GM12878 (cell line): ENCODE measurements around the gene RNASE9. TPM values are rescaled to one million over a fixed set of nuclear protein-coding genes. Genes with fewer than 3 reads are reported as not detected.

Experiments used
- ATAC-seq: fragments of 200-7000 bp; cut with Tn5 transposase; 3 replicates; pipeline ENCODE4 v1.9.1; 2020; ENCODE audit warnings: mild to moderate bottlenecking, moderate library complexity
- BruUV-seq: library from RNA; stranded (reverse); fragments of 400-500 nt; replicated peaks from 2 replicates; lab custom pipeline; 2021; lab: Mats Ljungman, UMichigan
- CTCF ChIA-PET: fragments of 300-600 bp; sonication (Branson Sonifier 250); formaldehyde crosslinking; extraction: SDS; loops from one replicate; lab custom pipeline; 2021; ENCODE audit warnings: inconsistent platforms; lab: Yijun Ruan, JAX
- POLR2A ChIA-PET: fragments of 350-600 bp; formaldehyde crosslinking; extraction: SDS; loops from one replicate; lab custom pipeline; 2021; ENCODE audit warnings: inconsistent platforms; lab: Charles Lee
- RAD21 ChIA-PET: fragments of 300-600 bp; sonication (Branson Sonifier 250); formaldehyde crosslinking; loops from one replicate; lab custom pipeline; 2023; ENCODE audit warnings: antibody characterized with exemption; ENCODE audit not compliant: unreplicated experiment; lab: Charles Lee
- SMC1A ChIA-PET: fragments of 300-600 bp; sonication (Branson Sonifier 250); formaldehyde crosslinking; loops from one replicate; lab custom pipeline; 2023; ENCODE audit not compliant: unreplicated experiment, uncharacterized antibody; lab: Charles Lee
- DNase-seq: peaks from one replicate; pipeline ENCODE4 v3.0.0-alpha.2; 2011; ENCODE audit warnings: low read depth, low spot score
- FAIRE-seq: peaks from 3 replicates; lab custom pipeline; 2011; peaks lifted over from hg19 to GRCh38; lab: Jason Lieb, UNC
- H2AFZ ChIP-seq: 2 replicates; pipeline ENCODE4 v1.6.0; 2011; ENCODE audit warnings: low read depth, low read length, control low read depth; ENCODE audit not compliant: control insufficient read depth
- H3K27ac ChIP-seq: 2 replicates; pipeline ENCODE4 v1.5.1; 2011; ENCODE audit warnings: control low read depth; ENCODE audit not compliant: control insufficient read depth, insufficient read depth
- H3K27me3 ChIP-seq, 2 experiments: replicated peaks in 1 of 2; 2 replicates each; pipeline versions ENCODE4 v1.6.0 to v1.6.1; 2011; ENCODE audit warnings: low read length in 1 of 2; ENCODE audit not compliant: control insufficient read depth in 2 of 2, insufficient read depth in 2 of 2
- H3K36me3 ChIP-seq, 2 experiments: 2 replicates each; pipeline ENCODE4 v1.5.1; 2011; ENCODE audit warnings: low read length in 1 of 2; ENCODE audit not compliant: control insufficient read depth in 2 of 2, insufficient read depth in 2 of 2
- H3K4me1 ChIP-seq: 2 replicates; pipeline ENCODE4 v1.6.1; 2011; ENCODE audit warnings: mild to moderate bottlenecking, low read length, moderate library complexity, mixed read lengths; ENCODE audit not compliant: control insufficient read depth, insufficient read depth
- H3K4me2 ChIP-seq: 2 replicates; pipeline ENCODE4 v1.6.0; 2011; ENCODE audit warnings: control low read depth; ENCODE audit not compliant: control insufficient read depth, insufficient read depth
- H3K4me3 ChIP-seq: fragments of 200-600 bp; sonication (generic); 2 replicates; pipeline ENCODE4 v1.5.1; 2016
- H3K79me2 ChIP-seq: 2 replicates; pipeline ENCODE4 v1.6.0; 2011; ENCODE audit warnings: low read length; ENCODE audit not compliant: control insufficient read depth, insufficient read depth
- H3K9ac ChIP-seq: 2 replicates; pipeline ENCODE4 v1.8.0; 2011; ENCODE audit warnings: low read length, control low read depth, mixed read lengths; ENCODE audit not compliant: control insufficient read depth, insufficient read depth
- H3K9me3 ChIP-seq: replicated peaks from 3 replicates; pipeline ENCODE4 v1.5.1; 2011; ENCODE audit warnings: mild to moderate bottlenecking, low read length; ENCODE audit not compliant: control insufficient read depth, insufficient read depth
- H4K20me1 ChIP-seq: 2 replicates; pipeline ENCODE4 v1.6.0; 2011; ENCODE audit not compliant: control insufficient read depth, insufficient read depth
- CHD4 ChIP-seq: fragments of 200-600 bp; sonication (generic); IDR thresholded peaks from 2 replicates; pipeline ENCODE4 v1.6.1; 2016; ENCODE audit warnings: mild to moderate bottlenecking
- ETV6 ChIP-seq, 2 experiments: fragments of 450-650 bp in 1 of 2; IDR thresholded peaks in 1 of 2; conservative IDR thresholded peaks in 1 of 2; 2 replicates each; pipeline ENCODE4 v1.6.1; 2014; ENCODE audit warnings: antibody characterized with exemption in 1 of 2, borderline replicate concordance in 1 of 2, low read depth in 1 of 2, mild to moderate bottlenecking in 1 of 2, moderate library complexity in 1 of 2
- MTA2 ChIP-seq: fragments of 450-650 bp; IDR thresholded peaks from 2 replicates; pipeline ENCODE4 v1.6.1; 2016; ENCODE audit warnings: low read depth, mild to moderate bottlenecking, moderate library complexity
- SPI1 ChIP-seq: IDR thresholded peaks from 2 replicates; pipeline ENCODE4 v1.6.1; 2011; ENCODE audit warnings: low read depth, mild to moderate bottlenecking, low read length, moderate library complexity, borderline replicate concordance; ENCODE audit not compliant: insufficient read depth
- SUPT20H ChIP-seq: IDR thresholded peaks from 2 replicates; pipeline ENCODE4 v1.6.1; 2011; ENCODE audit warnings: low read depth, mild to moderate bottlenecking, low read length, moderate library complexity, borderline replicate concordance; ENCODE audit not compliant: control insufficient read depth
- TCF12 ChIP-seq: IDR thresholded peaks from 2 replicates; pipeline ENCODE4 v1.6.1; 2011; ENCODE audit warnings: low read depth, mild to moderate bottlenecking, low read length
- YY1 ChIP-seq: IDR thresholded peaks from 2 replicates; pipeline ENCODE4 v1.6.1; 2011; ENCODE audit warnings: low read depth, mild to moderate bottlenecking, low read length
- WGBS: methylation state at CpG from one replicate; pipeline ENCODE4 v1.1.6; 2016; ENCODE audit warnings: low lambda C conversion rate; ENCODE audit not compliant: insufficient replicate concordance, insufficient coverage; ENCODE audit errors: missing lambda C conversion rate; 5-methylcytosine and 5-hydroxymethylcytosine counted together
- in situ Hi-C: fragments of 300-500 bp; cut with MboI; formaldehyde crosslinking; loops from 9 replicates; pipeline ENCODE4 v1.14.3; 2018; ENCODE audit warnings: mixed read lengths
- intact Hi-C: fragments of 100-400 bp; cut with micrococcal nuclease; formaldehyde crosslinking; loops from one replicate; pipeline ENCODE4 v1.14.2; 2022; ENCODE audit not compliant: unreplicated experiment
- polyA plus RNA-seq, 11 experiments: library from polyadenylated mRNA; depleted of rRNA in 4 of 11; unstranded in 6 of 11; stranded (reverse) in 5 of 11; fragments of >200 nt; fragmentation: Nextera tagmentation in 4 of 11; fragmentation: Illumina TruSeq in 1 of 11; extraction: Ambion mirVana in 4 of 11; extraction: Trizol in 1 of 11; gene quantifications; 1 replicate in 1 of 11; 2 replicates in 10 of 11; pipeline versions ENCODE4 v1.2.1 to v1.2.3, GENCODE V29; 2011 to 2016; ENCODE audit warnings: inconsistent platforms in 2 of 11, missing spikeins in 2 of 11, low read depth in 1 of 11
- total RNA-seq, 4 experiments: library from RNA; depleted of rRNA in 3 of 4; stranded (reverse); fragments of >200 nt in 3 of 4; fragmentation: Illumina TruSeq in 1 of 4; extraction: Trizol in 1 of 4; gene quantifications; 2 replicates each; pipeline versions ENCODE4 v1.2.1 to v1.2.3, GENCODE V29; 2013 to 2021
- TF ChIP-seq, protein P1 (sequence below): IDR thresholded peaks from 2 replicates; pipeline ENCODE4 v1.6.1; 2012; ENCODE audit warnings: low read depth, low read length, improper control_type of control experiment
- TF ChIP-seq, protein P2 (sequence below): fragments of 450-650 bp; formaldehyde crosslinking; IDR thresholded peaks from 2 replicates; pipeline ENCODE4 v1.4.0; 2020; ENCODE audit warnings: mild to moderate bottlenecking, moderate library complexity
- TF ChIP-seq, protein P3 (sequence below): fragments of 150-350 bp; IDR thresholded peaks from 2 replicates; pipeline ENCODE4 v1.6.1; 2016; ENCODE audit warnings: low read depth, low read length
- TF ChIP-seq, protein P4 (sequence below): fragments of 450-650 bp; IDR thresholded peaks from 2 replicates; pipeline ENCODE4 v1.6.1; 2018; ENCODE audit warnings: borderline replicate concordance, mild to moderate bottlenecking; ENCODE audit not compliant: partially characterized antibody

RNASE9 gene
- total and polyA plus RNA-seq, 10 of the 15 experiments (the other 5 are each of a cell fraction or from before 2014, with no cell fraction given), result not detected

DNA sequence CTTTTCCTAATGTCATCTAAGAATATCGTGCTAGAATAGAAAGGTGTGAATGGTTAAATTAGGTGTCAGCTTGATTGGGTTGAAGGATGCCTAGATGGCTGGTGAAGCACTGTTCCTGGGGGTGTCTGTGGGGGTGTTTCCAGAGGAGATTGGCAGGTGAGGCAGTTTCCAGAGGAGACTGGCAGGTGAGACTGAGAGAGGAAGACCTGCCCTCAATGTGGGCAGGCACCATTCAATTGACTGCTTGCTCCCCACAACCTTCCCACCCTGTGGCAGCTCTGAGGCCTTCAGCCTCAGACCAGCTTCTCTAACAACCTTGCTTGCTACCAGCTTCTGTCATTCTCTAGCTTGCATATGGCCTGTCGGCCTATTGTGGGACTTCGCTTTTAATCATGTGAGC lies 9.2 kb downstream of the RNASE9 start (continued):
- TF ChIP-seq SPI1 (no peak), CHD4 (no peak), YY1 (no peak)

DNA sequence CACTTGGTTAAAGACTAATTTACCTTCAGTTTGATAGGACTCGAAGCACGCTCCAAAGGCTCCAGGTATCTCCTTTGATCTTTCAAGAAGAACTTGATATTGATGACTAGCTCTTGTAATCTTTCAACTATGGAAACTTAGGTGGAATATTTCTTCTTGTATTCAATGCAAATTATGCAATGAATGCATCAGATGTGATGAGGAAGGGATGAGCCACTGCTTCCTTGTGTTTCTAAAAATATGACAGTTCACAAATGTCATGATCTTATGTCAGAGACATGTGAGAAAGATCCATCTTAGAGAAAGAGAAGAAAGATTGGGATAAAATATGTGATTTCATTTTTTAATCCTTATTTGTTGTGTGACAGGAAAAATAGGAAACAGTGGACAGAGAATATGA lies 9.9 kb downstream of the RNASE9 start:
- Histone ChIP-seq H3K4me2 (no peak overlapping the region), H3K9ac (no peak overlapping the region)
- intact Hi-C loops, result no loop called here
- no peak for TF ChIP-seq MTA2
- no peak for TF ChIP-seq TCF12
- TF ChIP-seq, protein P1, sequence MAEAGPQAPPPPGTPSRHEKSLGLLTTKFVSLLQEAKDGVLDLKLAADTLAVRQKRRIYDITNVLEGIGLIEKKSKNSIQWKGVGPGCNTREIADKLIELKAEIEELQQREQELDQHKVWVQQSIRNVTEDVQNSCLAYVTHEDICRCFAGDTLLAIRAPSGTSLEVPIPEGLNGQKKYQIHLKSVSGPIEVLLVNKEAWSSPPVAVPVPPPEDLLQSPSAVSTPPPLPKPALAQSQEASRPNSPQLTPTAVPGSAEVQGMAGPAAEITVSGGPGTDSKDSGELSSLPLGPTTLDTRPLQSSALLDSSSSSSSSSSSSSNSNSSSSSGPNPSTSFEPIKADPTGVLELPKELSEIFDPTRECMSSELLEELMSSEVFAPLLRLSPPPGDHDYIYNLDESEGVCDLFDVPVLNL, result no peak
- TF ChIP-seq SUPT20H, result no peak
- TF ChIP-seq ETV6 (conservative IDR thresholded peaks at IDR 0.05 in 1 of 2, IDR thresholded peaks at IDR 0.05 in 1 of 2; ENCODE audit: borderline replicate concordance in 1 of 2, low read depth in 1 of 2), result no peak
- TF ChIP-seq, protein P2, sequence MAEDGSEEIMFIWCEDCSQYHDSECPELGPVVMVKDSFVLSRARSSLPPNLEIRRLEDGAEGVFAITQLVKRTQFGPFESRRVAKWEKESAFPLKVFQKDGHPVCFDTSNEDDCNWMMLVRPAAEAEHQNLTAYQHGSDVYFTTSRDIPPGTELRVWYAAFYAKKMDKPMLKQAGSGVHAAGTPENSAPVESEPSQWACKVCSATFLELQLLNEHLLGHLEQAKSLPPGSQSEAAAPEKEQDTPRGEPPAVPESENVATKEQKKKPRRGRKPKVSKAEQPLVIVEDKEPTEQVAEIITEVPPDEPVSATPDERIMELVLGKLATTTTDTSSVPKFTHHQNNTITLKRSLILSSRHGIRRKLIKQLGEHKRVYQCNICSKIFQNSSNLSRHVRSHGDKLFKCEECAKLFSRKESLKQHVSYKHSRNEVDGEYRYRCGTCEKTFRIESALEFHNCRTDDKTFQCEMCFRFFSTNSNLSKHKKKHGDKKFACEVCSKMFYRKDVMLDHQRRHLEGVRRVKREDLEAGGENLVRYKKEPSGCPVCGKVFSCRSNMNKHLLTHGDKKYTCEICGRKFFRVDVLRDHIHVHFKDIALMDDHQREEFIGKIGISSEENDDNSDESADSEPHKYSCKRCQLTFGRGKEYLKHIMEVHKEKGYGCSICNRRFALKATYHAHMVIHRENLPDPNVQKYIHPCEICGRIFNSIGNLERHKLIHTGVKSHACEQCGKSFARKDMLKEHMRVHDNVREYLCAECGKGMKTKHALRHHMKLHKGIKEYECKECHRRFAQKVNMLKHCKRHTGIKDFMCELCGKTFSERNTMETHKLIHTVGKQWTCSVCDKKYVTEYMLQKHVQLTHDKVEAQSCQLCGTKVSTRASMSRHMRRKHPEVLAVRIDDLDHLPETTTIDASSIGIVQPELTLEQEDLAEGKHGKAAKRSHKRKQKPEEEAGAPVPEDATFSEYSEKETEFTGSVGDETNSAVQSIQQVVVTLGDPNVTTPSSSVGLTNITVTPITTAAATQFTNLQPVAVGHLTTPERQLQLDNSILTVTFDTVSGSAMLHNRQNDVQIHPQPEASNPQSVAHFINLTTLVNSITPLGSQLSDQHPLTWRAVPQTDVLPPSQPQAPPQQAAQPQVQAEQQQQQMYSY (CRISPR knock-in tag), result no peak
- TF ChIP-seq, protein P3, sequence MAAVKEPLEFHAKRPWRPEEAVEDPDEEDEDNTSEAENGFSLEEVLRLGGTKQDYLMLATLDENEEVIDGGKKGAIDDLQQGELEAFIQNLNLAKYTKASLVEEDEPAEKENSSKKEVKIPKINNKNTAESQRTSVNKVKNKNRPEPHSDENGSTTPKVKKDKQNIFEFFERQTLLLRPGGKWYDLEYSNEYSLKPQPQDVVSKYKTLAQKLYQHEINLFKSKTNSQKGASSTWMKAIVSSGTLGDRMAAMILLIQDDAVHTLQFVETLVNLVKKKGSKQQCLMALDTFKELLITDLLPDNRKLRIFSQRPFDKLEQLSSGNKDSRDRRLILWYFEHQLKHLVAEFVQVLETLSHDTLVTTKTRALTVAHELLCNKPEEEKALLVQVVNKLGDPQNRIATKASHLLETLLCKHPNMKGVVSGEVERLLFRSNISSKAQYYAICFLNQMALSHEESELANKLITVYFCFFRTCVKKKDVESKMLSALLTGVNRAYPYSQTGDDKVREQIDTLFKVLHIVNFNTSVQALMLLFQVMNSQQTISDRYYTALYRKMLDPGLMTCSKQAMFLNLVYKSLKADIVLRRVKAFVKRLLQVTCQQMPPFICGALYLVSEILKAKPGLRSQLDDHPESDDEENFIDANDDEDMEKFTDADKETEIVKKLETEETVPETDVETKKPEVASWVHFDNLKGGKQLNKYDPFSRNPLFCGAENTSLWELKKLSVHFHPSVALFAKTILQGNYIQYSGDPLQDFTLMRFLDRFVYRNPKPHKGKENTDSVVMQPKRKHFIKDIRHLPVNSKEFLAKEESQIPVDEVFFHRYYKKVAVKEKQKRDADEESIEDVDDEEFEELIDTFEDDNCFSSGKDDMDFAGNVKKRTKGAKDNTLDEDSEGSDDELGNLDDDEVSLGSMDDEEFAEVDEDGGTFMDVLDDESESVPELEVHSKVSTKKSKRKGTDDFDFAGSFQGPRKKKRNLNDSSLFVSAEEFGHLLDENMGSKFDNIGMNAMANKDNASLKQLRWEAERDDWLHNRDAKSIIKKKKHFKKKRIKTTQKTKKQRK, result no peak
- TF ChIP-seq, protein P4, sequence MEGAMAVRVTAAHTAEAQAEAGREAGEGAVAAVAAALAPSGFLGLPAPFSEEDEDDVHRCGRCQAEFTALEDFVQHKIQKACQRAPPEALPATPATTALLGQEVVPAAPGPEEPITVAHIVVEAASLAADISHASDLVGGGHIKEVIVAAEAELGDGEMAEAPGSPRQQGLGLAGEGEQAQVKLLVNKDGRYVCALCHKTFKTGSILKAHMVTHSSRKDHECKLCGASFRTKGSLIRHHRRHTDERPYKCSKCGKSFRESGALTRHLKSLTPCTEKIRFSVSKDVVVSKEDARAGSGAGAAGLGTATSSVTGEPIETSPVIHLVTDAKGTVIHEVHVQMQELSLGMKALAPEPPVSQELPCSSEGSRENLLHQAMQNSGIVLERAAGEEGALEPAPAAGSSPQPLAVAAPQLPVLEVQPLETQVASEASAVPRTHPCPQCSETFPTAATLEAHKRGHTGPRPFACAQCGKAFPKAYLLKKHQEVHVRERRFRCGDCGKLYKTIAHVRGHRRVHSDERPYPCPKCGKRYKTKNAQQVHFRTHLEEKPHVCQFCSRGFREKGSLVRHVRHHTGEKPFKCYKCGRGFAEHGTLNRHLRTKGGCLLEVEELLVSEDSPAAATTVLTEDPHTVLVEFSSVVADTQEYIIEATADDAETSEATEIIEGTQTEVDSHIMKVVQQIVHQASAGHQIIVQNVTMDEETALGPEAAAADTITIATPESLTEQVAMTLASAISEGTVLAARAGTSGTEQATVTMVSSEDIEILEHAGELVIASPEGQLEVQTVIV, result no peak

More for the DNA sequence above, 9.9 kb downstream of the RNASE9 start:
- in situ Hi-C loops, result no loop called here
- Histone ChIP-seq H3K27ac (no peak overlapping the region), H3K9me3 (no peaks in the 10 kb centered on the region), H4K20me1 (no peaks in the 10 kb centered on the region), H3K4me1 (no peaks in the 10 kb centered on the region), H3K4me3 (no peak overlapping the region), H3K36me3 (no peaks in the 10 kb centered on the region), H3K79me2 (no peaks in the 10 kb centered on the region), H3K27me3 (0 out of 4 replicates have a peak, but pooled peaks cover 0 to 2% of the 10 kb centered on the region in 2 experiments), H2AFZ (no peak overlapping the region)
- ChIA-PET POLR2A (no interaction called here), RAD21 (no interaction called here), SMC1A (interaction anchor here (1.2 kb wide), 1 partner anchor 15 kb away, joined by 4 read pairs; no protein-coding TSS in a partner anchor), CTCF (interaction anchor here (1.2 kb wide), 1 partner anchor 223 kb away, joined by 3 read pairs; no protein-coding TSS in a partner anchor)
- DNase-seq (no peak), FAIRE-seq (no peak), ATAC-seq (no peak)
- no TSS peak for BruUV-seq
- 75% methylated on average over 2 of the region's 2 CpGs for WGBS
